ENCODE results near the gene MYO18A. TPM values are rescaled to one million over a fixed set of nuclear protein-coding genes. Genes with fewer than 3 reads are reported as not detected.

MYO18A gene
- total RNA-seq, 3 donors from 2014 or later, result 31.5 to 71.1 (median 42.3) TPM

DNA sequence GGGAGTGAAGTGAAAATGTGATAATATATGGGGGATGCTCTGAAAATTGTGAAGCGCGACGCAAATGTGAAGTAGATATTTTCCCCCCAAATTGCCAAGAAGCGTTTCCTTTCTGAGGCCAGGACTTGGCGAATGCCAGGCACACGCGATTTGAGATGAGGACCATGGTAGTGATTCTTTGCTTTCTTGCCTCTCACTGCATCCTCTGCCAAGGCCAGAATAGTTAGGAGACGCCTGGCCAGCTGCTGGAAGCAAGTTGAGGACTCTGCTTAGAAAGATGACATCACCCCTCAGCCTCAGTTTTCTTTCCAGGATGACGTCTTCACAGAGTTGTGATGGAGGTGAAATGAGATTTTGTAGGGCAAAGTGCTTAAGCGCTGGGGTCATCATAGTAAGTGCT, 111.4 kb downstream of the MYO18A start:
- DNase-seq (ENCODE audit: low spot score in 2 of 2), result no peak
- Histone ChIP-seq H3K9me3 (no peaks in the 10 kb centered on the region), H3K4me3 (no peak overlapping the region), H3K4me1 (no peaks in the 10 kb centered on the region), H3K27me3 (no peaks in the 10 kb centered on the region), H3K27ac (no peak overlapping the region), H3K36me3 (no peaks in the 10 kb centered on the region)
- intact Hi-C loops (cut with DNase I; ENCODE audit: low total_unique reads), result no loop called here
- TF ChIP-seq POLR2AphosphoS5 (IDR thresholded peaks at IDR 0.05) (no peak), POLR2A (IDR thresholded peaks at IDR 0.05) (no peak)

DNA sequence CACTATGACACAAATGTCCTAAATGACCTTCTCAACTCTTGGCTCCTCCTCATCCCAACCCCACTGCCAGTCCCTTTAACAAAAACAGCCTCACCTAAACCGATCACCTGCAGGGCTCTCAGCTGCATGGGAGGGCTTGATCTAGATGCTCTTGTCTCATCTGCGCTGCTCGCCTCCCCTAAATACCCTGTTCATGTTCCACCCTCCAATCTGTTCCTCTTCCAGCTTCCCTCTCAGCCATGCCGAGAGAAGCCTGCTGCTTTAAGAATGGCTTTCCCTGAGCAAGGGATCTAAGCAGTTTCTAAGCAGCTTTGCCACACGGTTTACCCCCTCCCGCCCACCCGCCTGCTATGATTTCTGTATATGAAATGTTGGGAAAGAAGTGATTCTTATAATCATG, 113.6 kb downstream of the MYO18A start:
- TF ChIP-seq POLR2A (IDR thresholded peaks at IDR 0.05) (no peak), POLR2AphosphoS5 (IDR thresholded peaks at IDR 0.05) (no peak)
- TF ChIP-seq, protein P1, sequence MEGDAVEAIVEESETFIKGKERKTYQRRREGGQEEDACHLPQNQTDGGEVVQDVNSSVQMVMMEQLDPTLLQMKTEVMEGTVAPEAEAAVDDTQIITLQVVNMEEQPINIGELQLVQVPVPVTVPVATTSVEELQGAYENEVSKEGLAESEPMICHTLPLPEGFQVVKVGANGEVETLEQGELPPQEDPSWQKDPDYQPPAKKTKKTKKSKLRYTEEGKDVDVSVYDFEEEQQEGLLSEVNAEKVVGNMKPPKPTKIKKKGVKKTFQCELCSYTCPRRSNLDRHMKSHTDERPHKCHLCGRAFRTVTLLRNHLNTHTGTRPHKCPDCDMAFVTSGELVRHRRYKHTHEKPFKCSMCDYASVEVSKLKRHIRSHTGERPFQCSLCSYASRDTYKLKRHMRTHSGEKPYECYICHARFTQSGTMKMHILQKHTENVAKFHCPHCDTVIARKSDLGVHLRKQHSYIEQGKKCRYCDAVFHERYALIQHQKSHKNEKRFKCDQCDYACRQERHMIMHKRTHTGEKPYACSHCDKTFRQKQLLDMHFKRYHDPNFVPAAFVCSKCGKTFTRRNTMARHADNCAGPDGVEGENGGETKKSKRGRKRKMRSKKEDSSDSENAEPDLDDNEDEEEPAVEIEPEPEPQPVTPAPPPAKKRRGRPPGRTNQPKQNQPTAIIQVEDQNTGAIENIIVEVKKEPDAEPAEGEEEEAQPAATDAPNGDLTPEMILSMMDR (IDR thresholded peaks at IDR 0.05), result no peak
- H3K9me3 ChIP-seq, result no peaks in the 10 kb centered on the region
- H3K4me1 ChIP-seq, result no peaks in the 10 kb centered on the region
- H3K27me3 ChIP-seq, result no peaks in the 10 kb centered on the region
- no peak overlapping the region for H3K27ac ChIP-seq
- no peaks in the 10 kb centered on the region for H3K36me3 ChIP-seq
- no peak overlapping the region for H3K4me3 ChIP-seq
- DNase-seq (ENCODE audit: low spot score in 2 of 2), result no peak
- intact Hi-C loops (cut with DNase I; ENCODE audit: low total_unique reads), result no loop called here

DNA sequence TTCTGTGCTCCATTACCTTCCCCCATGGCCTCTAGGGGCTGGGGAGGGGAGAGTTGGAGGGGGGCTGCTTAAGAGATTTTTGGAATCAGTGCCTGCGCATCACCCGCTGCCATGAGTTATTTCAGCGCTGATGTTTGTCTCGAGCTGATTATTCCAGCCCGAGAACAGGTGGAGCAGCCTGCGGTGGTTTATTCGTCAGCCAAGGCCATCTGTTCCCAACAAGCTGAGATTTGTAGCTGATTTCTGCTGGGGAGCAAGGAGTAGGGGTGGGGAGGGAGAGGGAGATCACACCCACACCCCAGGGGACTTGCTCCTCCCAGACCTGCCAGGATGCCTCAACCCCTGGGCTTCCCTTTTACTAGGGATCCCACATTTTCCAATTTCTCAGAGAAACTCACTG, 114.2 kb downstream of the MYO18A start:
- Histone ChIP-seq H3K27ac (no peak overlapping the region), H3K4me3 (no peak overlapping the region), H3K27me3 (no peaks in the 10 kb centered on the region), H3K4me1 (no peaks in the 10 kb centered on the region), H3K36me3 (no peaks in the 10 kb centered on the region), H3K9me3 (no peaks in the 10 kb centered on the region)
- intact Hi-C loops (cut with DNase I; ENCODE audit: low total_unique reads), result no loop called here
- no peak for DNase-seq (ENCODE audit: low spot score in 2 of 2)
- TF ChIP-seq, protein P1 (IDR thresholded peaks at IDR 0.05), result no peak
- TF ChIP-seq POLR2A (IDR thresholded peaks at IDR 0.05) (no peak), POLR2AphosphoS5 (IDR thresholded peaks at IDR 0.05) (no peak)

DNA sequence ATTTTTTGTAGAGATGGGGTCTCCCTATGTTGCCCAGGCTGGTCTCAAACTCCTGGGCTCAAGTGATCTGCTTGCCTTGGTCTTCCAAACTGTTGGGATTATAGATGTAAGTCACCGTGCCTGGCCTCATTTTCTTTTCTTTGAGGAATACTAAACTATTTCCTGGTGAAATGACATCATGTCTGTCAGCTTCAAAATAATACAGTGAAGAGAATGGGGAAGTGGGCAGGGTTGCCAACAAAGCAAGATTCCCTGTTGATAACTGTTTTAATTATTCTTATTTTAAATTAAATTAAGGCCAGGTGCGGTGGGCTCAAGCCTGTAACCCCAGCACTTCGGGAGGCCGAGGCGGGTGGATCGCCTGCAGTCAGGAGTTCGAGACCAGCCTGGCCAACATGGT, 116.2 kb downstream of the MYO18A start:
- DNase-seq (ENCODE audit: low spot score in 2 of 2), result no peak
- no peaks in the 10 kb centered on the region for H3K27me3 ChIP-seq
- no peak overlapping the region for H3K4me3 ChIP-seq
- H3K9me3 ChIP-seq, result no peaks in the 10 kb centered on the region
- TF ChIP-seq, protein P1 (IDR thresholded peaks at IDR 0.05), result no peak
- no peak for TF ChIP-seq POLR2AphosphoS5 (IDR thresholded peaks at IDR 0.05)
- no peak for TF ChIP-seq POLR2A (IDR thresholded peaks at IDR 0.05)
- H3K27ac ChIP-seq, result no peak overlapping the region
- intact Hi-C loops (cut with DNase I; ENCODE audit: low total_unique reads), result no loop called here
- no peaks in the 10 kb centered on the region for H3K36me3 ChIP-seq
- H3K4me1 ChIP-seq, result no peaks in the 10 kb centered on the region

DNA sequence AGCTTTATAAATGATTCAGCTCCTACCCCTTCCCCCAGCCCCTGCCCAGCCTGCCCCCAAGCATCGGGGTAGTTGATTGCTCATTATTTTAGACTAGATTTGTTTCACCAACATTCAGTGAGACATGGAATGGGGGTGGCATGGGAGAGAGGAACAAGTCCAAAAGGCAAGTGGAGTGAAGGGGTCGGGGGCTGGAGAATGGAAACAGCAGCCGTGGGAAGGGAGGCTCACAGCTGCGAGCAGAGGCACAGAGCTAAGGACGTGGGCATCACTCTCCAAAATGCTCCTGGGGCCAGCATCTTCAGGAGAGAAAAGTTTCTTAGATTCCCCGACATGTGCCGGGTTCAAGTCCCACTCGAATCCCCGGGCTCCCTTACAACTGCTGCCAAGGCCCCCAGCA, 118.0 kb downstream of the MYO18A start:
- TF ChIP-seq POLR2A (IDR thresholded peaks at IDR 0.05), result no peak
- no peak for DNase-seq (ENCODE audit: low spot score in 2 of 2)
- intact Hi-C loops (cut with DNase I; ENCODE audit: low total_unique reads), result no loop called here
- no peaks in the 10 kb centered on the region for H3K9me3 ChIP-seq
- no peaks in the 10 kb centered on the region for H3K4me1 ChIP-seq
- no peak overlapping the region for H3K4me3 ChIP-seq
- no peaks in the 10 kb centered on the region for H3K27me3 ChIP-seq
- H3K27ac ChIP-seq, result no peak overlapping the region
- H3K36me3 ChIP-seq, result no peaks in the 10 kb centered on the region

DNA sequence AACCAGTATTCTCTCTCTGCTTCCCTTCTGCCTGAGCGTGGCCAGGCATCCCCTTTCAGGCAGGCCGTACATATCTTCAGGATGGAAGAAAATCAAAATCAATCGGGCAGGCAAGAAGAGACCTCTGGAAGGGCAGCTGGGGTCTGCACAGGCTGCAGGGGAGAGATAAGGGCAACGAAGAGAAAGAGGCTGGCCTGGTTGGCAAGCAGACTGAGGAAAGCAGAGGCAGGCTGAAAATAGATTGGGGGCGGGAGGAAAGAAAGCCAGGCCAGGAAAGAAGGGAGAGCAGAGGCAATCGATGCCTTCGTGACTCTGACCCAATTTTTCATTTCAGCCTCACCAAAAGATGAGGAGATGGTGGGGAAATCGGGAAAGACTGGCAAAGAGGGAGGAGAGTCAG, 119.2 kb downstream of the MYO18A start:
- no peak for DNase-seq (ENCODE audit: low spot score in 2 of 2)
- no peak overlapping the region for H3K4me3 ChIP-seq
- H3K4me1 ChIP-seq, result no peaks in the 10 kb centered on the region
- H3K27me3 ChIP-seq, result no peaks in the 10 kb centered on the region
- no peak overlapping the region for H3K27ac ChIP-seq
- no peaks in the 10 kb centered on the region for H3K9me3 ChIP-seq
- intact Hi-C loops (cut with DNase I; ENCODE audit: low total_unique reads), result no loop called here
- no peaks in the 10 kb centered on the region for H3K36me3 ChIP-seq
- no peak for TF ChIP-seq POLR2AphosphoS5 (IDR thresholded peaks at IDR 0.05)
- TF ChIP-seq, protein P1 (IDR thresholded peaks at IDR 0.05), result no peak
- no peak for TF ChIP-seq POLR2A (IDR thresholded peaks at IDR 0.05)

Measured in breast epithelium (tissue), 4 donors.